Smooth muscle cell (in vitro differentiated cells): ENCODE measurements around the gene OSGEP. TPM values are rescaled to one million over a fixed set of nuclear protein-coding genes. Genes with fewer than 3 reads are reported as not detected.
A peak's percentile ranks its signal among the peaks of the same experiment; 100 is the strongest.

Experiments
- DNase-seq: peaks from one replicate; lab custom pipeline; 2025; ENCODE audit not compliant: unreplicated experiment; lab: John Stamatoyannopoulos, UW
- H2AFZ ChIP-seq: fragments of 200-600 bp; sonication (generic); 2 replicates; pipeline ENCODE4 v1.6.0; 2016; ENCODE audit warnings: antibody characterized with exemption, low read depth, mild to moderate bottlenecking
- H3F3A ChIP-seq: fragments of 200-600 bp; sonication (generic); 2 replicates; pipeline ENCODE4 v1.6.0; 2017; ENCODE audit warnings: antibody characterized with exemption, low read depth
- H3K27ac ChIP-seq: fragments of 200-600 bp; sonication (generic); 2 replicates; pipeline ENCODE4 v1.5.1; 2016; ENCODE audit warnings: low read depth, mild to moderate bottlenecking
- H3K27me3 ChIP-seq: fragments of 200-600 bp; sonication (generic); 2 replicates; pipeline ENCODE4 v1.6.1; 2016; ENCODE audit warnings: low read depth, mild to moderate bottlenecking
- H3K36me3 ChIP-seq: fragments of 200-600 bp; sonication (generic); 2 replicates; pipeline ENCODE4 v1.5.1; 2016; ENCODE audit warnings: low read depth
- H3K4me1 ChIP-seq: fragments of 200-600 bp; sonication (generic); 2 replicates; pipeline ENCODE4 v1.5.1; 2016; ENCODE audit warnings: low read depth
- H3K4me2 ChIP-seq: fragments of 200-600 bp; sonication (generic); 2 replicates; pipeline ENCODE4 v1.6.0; 2016; ENCODE audit warnings: mild to moderate bottlenecking
- H3K4me3 ChIP-seq: fragments of 200-600 bp; sonication (generic); 2 replicates; pipeline ENCODE4 v1.5.1; 2016; ENCODE audit warnings: mild to moderate bottlenecking
- H3K79me2 ChIP-seq: fragments of 200-600 bp; sonication (generic); 2 replicates; pipeline ENCODE4 v1.6.0; 2016; ENCODE audit warnings: low read depth, mild to moderate bottlenecking
- H3K9ac ChIP-seq: fragments of 200-600 bp; sonication (generic); 2 replicates; pipeline ENCODE4 v1.6.0; 2016; ENCODE audit warnings: low read depth
- H3K9me3 ChIP-seq: fragments of 200-600 bp; sonication (generic); replicated peaks from 2 replicates; pipeline ENCODE4 v1.5.1; 2016; ENCODE audit warnings: low read depth
- H4K20me1 ChIP-seq: fragments of 200-600 bp; sonication (generic); 2 replicates; pipeline ENCODE4 v1.6.0; 2016; ENCODE audit warnings: low read depth
- WGBS: methylation state at CpG from one replicate; pipeline ENCODE4 v1.1.7; 2016; ENCODE audit warnings: low lambda C conversion rate; 5-methylcytosine and 5-hydroxymethylcytosine counted together
- polyA plus RNA-seq: library from polyadenylated mRNA; unstranded; fragments of >200 nt; fragmentation: Nextera tagmentation; extraction: Ambion mirVana; gene quantifications from 2 replicates; pipeline ENCODE4 v1.2.1, GENCODE V29; 2016
- total RNA-seq: library from RNA; depleted of rRNA; stranded (reverse); fragments of >200 nt; gene quantifications from 2 replicates; pipeline ENCODE4 v1.2.3, GENCODE V29; 2014
- TF ChIP-seq, protein P1 (sequence below): fragments of 200-600 bp; sonication (generic); IDR thresholded peaks from 2 replicates; pipeline ENCODE4 v1.5.1; 2017; ENCODE audit warnings: borderline replicate concordance, mild to moderate bottlenecking, antibody characterized with exemption; ENCODE audit not compliant: insufficient read depth, poor library complexity, severe bottlenecking

OSGEP gene
- total and polyA plus RNA-seq, 2 experiments from 2014 or later = 21.7 to 33.3 TPM

DNA sequence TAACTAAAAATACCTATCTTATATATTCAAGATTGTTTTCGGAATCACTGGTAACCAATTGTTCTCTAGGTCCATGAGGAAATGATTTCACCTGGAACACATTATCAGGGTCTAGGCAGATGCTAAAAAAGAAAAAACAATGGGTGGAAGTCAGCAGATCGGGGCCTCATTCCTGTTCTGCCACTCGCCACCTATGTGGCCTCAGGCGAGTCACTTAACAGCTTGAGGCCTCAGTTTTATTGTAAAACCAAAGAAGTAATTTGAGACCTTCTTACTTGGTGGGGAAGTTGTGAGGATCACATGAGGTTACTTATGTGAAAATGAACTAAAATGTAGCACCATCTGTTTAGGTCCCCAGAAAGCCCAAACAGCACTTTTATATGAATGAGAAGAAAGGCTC lies 44.5 kb upstream of the OSGEP start:
- no peaks in the 10 kb centered on the region for H3K27me3 ChIP-seq
- 61% methylated on average over 4 of the region's 4 CpGs for WGBS

DNA sequence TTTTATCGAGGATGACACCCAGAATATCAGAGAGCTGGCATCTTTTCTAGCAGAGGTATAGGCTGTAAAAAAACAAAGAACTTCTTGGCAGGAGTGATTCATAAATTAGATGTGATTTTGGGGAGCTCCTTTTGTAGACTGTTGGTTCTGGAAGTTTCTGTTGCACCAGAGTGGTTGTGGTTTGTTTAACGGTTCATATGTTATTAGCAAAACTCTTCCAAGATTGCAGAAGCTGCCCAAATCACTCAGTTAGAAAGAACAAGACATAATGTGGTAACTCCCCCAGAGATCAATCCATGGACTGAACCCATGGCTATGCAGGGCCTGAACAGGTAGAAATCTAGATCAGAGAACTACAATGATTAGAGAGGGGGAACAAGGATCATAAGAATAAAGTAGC lies 44.0 kb upstream of the OSGEP start:
- Histone ChIP-seq H3K79me2 (no peaks in the 10 kb centered on the region), H3F3A (no peaks in the 10 kb centered on the region), H3K27me3 (no peaks in the 10 kb centered on the region), H3K9me3 (no peaks in the 10 kb centered on the region), H3K4me1 (no peaks in the 10 kb centered on the region), H3K36me3 (no peaks in the 10 kb centered on the region), H2AFZ (no peak overlapping the region), H3K4me3 (no peak overlapping the region), H4K20me1 (no peaks in the 10 kb centered on the region), H3K27ac (no peak overlapping the region), H3K9ac (no peak overlapping the region), H3K4me2 (no peak overlapping the region)
- DNase-seq = no peak
- TF ChIP-seq, protein P1, sequence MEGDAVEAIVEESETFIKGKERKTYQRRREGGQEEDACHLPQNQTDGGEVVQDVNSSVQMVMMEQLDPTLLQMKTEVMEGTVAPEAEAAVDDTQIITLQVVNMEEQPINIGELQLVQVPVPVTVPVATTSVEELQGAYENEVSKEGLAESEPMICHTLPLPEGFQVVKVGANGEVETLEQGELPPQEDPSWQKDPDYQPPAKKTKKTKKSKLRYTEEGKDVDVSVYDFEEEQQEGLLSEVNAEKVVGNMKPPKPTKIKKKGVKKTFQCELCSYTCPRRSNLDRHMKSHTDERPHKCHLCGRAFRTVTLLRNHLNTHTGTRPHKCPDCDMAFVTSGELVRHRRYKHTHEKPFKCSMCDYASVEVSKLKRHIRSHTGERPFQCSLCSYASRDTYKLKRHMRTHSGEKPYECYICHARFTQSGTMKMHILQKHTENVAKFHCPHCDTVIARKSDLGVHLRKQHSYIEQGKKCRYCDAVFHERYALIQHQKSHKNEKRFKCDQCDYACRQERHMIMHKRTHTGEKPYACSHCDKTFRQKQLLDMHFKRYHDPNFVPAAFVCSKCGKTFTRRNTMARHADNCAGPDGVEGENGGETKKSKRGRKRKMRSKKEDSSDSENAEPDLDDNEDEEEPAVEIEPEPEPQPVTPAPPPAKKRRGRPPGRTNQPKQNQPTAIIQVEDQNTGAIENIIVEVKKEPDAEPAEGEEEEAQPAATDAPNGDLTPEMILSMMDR = no peak
- WGBS = 82% methylated on average over 2 of the region's 2 CpGs

More for the DNA sequence above, 44.5 kb upstream of the OSGEP start:
- H3K4me3 ChIP-seq = no peak overlapping the region
- H2AFZ ChIP-seq = no peak overlapping the region
- DNase-seq = no peak
- H3K4me2 ChIP-seq = no peak overlapping the region
- no peak overlapping the region for H3K27ac ChIP-seq
- H3K36me3 ChIP-seq = no peaks in the 10 kb centered on the region
- H4K20me1 ChIP-seq = no peaks in the 10 kb centered on the region
- no peak overlapping the region for H3K9ac ChIP-seq
- TF ChIP-seq, protein P1 = no peak
- H3K79me2 ChIP-seq = no peaks in the 10 kb centered on the region
- no peaks in the 10 kb centered on the region for H3F3A ChIP-seq
- no peaks in the 10 kb centered on the region for H3K9me3 ChIP-seq
- H3K4me1 ChIP-seq = no peaks in the 10 kb centered on the region

DNA sequence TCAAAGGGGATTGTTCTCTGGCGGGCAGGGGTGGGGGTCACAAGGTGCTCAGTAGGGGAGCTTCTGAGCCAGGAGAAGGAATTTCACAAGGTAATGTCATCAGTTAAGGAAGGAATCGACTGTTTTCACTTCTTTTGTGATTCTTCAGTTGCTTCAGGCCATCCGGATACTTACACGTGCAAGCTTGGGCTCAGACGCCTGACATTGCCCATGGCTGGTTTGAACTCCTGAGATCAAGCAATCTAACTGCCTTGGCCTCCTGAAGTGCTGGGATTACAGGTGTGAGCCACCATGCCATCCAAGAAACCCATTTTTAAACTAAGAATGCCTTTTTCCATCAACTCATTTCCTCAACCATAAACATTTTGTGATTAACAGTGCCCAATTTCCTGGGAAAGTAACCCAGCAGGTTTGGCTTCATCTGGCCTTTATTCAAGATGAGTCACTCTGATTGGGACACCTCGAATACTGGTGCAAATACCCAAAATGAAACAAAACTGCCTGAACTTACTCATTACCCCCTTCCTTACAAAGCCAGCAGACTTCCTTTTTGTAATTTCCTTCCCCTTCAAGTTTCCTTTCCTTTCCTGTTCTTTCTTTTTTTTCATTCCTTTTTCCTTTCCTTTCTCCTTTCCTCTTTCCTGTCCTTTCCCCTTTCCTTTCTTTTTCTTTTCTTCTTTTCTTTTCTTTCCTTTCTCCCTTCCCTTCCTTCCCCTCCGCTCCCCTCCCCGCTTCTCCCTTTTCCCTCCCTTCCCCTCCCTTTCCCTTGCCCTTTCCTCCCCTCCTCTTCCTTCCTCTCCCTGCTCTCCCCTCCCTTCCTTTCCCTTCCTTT lies 40.5 kb upstream of the OSGEP start:
- Histone ChIP-seq H3K4me2 (no peak overlapping the region), H3K4me3 (no peak overlapping the region), H3K9ac (no peak overlapping the region), H3K4me1 (no peaks in the 10 kb centered on the region), H3F3A (no peaks in the 10 kb centered on the region), H3K27me3 (no peaks in the 10 kb centered on the region), H3K36me3 (no peaks in the 10 kb centered on the region), H3K27ac (no peak overlapping the region), H3K9me3 (no peaks in the 10 kb centered on the region), H3K79me2 (no peaks in the 10 kb centered on the region), H2AFZ (no peak overlapping the region), H4K20me1 (no peaks in the 10 kb centered on the region)
- TF ChIP-seq, protein P1 = no peak
- DNase-seq = no peak
- 63% methylated on average over 8 of the region's 8 CpGs for WGBS

DNA sequence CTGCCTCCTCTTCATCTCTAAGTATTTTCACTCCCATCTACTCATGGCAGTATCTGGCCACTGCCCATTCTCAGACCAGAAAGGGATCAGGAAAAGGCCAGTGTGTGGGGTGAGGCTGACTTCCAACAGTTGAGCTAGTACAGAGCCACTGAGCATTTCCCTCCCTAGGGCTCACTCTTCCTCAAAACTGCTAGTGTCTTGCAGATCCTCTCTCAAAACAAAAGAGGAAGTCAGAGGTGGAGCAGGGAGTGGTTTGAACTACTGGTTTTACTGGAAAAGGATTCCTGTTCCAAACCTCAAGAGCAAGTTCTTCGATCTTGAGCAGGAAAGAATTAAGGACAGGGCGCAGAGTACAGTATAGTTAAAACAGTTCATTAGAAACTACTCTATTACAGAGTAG lies 39.0 kb upstream of the OSGEP start:
- no peak overlapping the region for H3K4me2 ChIP-seq
- DNase-seq = no peak
- no peaks in the 10 kb centered on the region for H4K20me1 ChIP-seq
- H3K4me3 ChIP-seq = no peak overlapping the region
- H3K9ac ChIP-seq = no peak overlapping the region
- no peak overlapping the region for H2AFZ ChIP-seq
- no peaks in the 10 kb centered on the region for H3K36me3 ChIP-seq
- H3K27ac ChIP-seq = peak overlapping the region; percentile 3
- TF ChIP-seq, protein P1 = no peak
- no peaks in the 10 kb centered on the region for H3K9me3 ChIP-seq
- no peaks in the 10 kb centered on the region for H3F3A ChIP-seq
- no peaks in the 10 kb centered on the region for H3K27me3 ChIP-seq
- 75% methylated on average over 2 of the region's 2 CpGs for WGBS
- H3K4me1 ChIP-seq = no peaks in the 10 kb centered on the region
- no peaks in the 10 kb centered on the region for H3K79me2 ChIP-seq
